A673 (cell line): ENCODE measurements around the gene MYPN. TPM values are rescaled to one million over a fixed set of nuclear protein-coding genes. Genes with fewer than 3 reads are reported as not detected.

Source experiments
- BruUV-seq: library from RNA; stranded (reverse); fragments of 400-500 nt; replicated peaks from 2 replicates; lab custom pipeline; 2021; lab: Mats Ljungman, UMichigan
- CTCF ChIA-PET: fragments of 300-600 bp; sonication (Branson Sonifier 250); formaldehyde crosslinking; loops from one replicate; lab custom pipeline; 2022; ENCODE audit warnings: antibody characterized with exemption; lab: Charles Lee
- POLR2A ChIA-PET: fragments of 300-600 bp; sonication (Branson Sonifier 250); formaldehyde crosslinking; loops from one replicate; lab custom pipeline; 2022; ENCODE audit warnings: antibody characterized with exemption; ENCODE audit not compliant: low non-redundant PET; lab: Charles Lee
- DNase-seq: peaks from one replicate; pipeline ENCODE4 v3.0.0-alpha.2; 2015; ENCODE audit warnings: low spot score
- H3K27ac ChIP-seq: fragments of 200-600 bp; sonication (generic); 2 replicates; pipeline ENCODE4 v1.5.1; 2016; ENCODE audit warnings: mixed run types, low read depth, mild to moderate bottlenecking, mixed read lengths, antibody characterized with exemption, low read length; ENCODE audit not compliant: poor library complexity, severe bottlenecking
- H3K27me3 ChIP-seq: fragments of 200-600 bp; sonication (generic); replicated peaks from 2 replicates; pipeline ENCODE4 v1.6.1; 2017; ENCODE audit warnings: mixed run types, low read depth, mild to moderate bottlenecking, mixed read lengths, antibody characterized with exemption, low read length; ENCODE audit not compliant: insufficient read depth, poor library complexity
- H3K36me3 ChIP-seq: fragments of 200-600 bp; sonication (generic); 2 replicates; pipeline ENCODE4 v1.6.1; 2016; ENCODE audit warnings: mixed run types, mild to moderate bottlenecking, mixed read lengths, antibody characterized with exemption, low read length; ENCODE audit not compliant: insufficient read depth, poor library complexity, severe bottlenecking
- H3K4me1 ChIP-seq: fragments of 200-600 bp; sonication (generic); 2 replicates; pipeline ENCODE4 v1.6.1; 2017; ENCODE audit warnings: mixed run types, mild to moderate bottlenecking, mixed read lengths, antibody characterized with exemption, low read length; ENCODE audit not compliant: insufficient read depth, poor library complexity, severe bottlenecking
- H3K4me3 ChIP-seq: fragments of 200-600 bp; sonication (generic); 2 replicates; pipeline ENCODE4 v1.5.1; 2016; ENCODE audit warnings: low read depth, mixed run types, mild to moderate bottlenecking, mixed read lengths, low read length; ENCODE audit not compliant: poor library complexity, severe bottlenecking
- H3K9me3 ChIP-seq: fragments of 200-600 bp; sonication (generic); 2 replicates; pipeline ENCODE4 v1.6.1; 2016; ENCODE audit warnings: mixed run types, low read depth, mild to moderate bottlenecking, mixed read lengths, antibody characterized with exemption, low read length; ENCODE audit not compliant: poor library complexity, severe bottlenecking
- EZH2 ChIP-seq: fragments of 200-600 bp; sonication (generic); IDR thresholded peaks from 2 replicates; pipeline ENCODE4 v1.6.1; 2017; ENCODE audit warnings: borderline replicate concordance, low read depth, mild to moderate bottlenecking, mixed read lengths, antibody characterized with exemption, low read length; ENCODE audit not compliant: poor library complexity, severe bottlenecking
- intact Hi-C: fragments of 100-400 bp; cut with micrococcal nuclease; formaldehyde crosslinking; loops from one replicate; pipeline ENCODE4 v1.10.0; 2022; ENCODE audit not compliant: unreplicated experiment
- total RNA-seq: library from RNA; stranded (reverse); gene quantifications from 2 replicates; pipeline ENCODE4 v1.2.3, GENCODE V29; 2021
- TF ChIP-seq, protein P1 (sequence below): fragments of 300-800, 200-600 bp; sonication (generic); conservative IDR thresholded peaks from 2 replicates; pipeline ENCODE4 v1.5.1; 2017; ENCODE audit warnings: low read depth, mild to moderate bottlenecking, antibody characterized with exemption, low read length, moderate library complexity, mixed read lengths

The MYPN gene
- total RNA-seq, 1 experiment from 2014 or later: 1.7 TPM

DNA sequence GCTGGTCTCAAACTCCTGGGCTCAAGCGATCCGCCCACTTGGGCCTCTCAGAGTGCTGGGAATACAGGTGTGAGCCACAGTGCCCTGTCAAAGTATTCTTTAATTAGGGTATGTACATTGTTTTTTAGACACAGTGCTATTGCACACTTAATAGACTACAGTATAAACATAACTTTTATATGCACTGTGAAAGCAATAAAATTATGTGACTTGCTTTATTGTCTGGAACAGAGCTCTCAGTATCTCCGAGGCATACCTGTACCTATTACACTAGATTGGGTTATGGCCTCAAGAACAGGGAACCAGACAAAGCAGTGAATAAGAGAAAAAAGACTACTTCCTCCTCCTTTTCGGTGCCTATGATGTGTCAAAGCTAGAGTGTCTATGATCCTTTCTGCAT, 109.5 kb downstream of the MYPN start:
- CTCF ChIA-PET: no interaction called here
- no TSS peak for BruUV-seq
- Histone ChIP-seq H3K4me1 (no peaks in the 10 kb centered on the region), H3K27me3 (no peaks in the 10 kb centered on the region), H3K4me3 (no peak overlapping the region), H3K36me3 (no peaks in the 10 kb centered on the region), H3K27ac (no peak overlapping the region), H3K9me3 (no peaks in the 10 kb centered on the region)
- TF ChIP-seq, protein P1, sequence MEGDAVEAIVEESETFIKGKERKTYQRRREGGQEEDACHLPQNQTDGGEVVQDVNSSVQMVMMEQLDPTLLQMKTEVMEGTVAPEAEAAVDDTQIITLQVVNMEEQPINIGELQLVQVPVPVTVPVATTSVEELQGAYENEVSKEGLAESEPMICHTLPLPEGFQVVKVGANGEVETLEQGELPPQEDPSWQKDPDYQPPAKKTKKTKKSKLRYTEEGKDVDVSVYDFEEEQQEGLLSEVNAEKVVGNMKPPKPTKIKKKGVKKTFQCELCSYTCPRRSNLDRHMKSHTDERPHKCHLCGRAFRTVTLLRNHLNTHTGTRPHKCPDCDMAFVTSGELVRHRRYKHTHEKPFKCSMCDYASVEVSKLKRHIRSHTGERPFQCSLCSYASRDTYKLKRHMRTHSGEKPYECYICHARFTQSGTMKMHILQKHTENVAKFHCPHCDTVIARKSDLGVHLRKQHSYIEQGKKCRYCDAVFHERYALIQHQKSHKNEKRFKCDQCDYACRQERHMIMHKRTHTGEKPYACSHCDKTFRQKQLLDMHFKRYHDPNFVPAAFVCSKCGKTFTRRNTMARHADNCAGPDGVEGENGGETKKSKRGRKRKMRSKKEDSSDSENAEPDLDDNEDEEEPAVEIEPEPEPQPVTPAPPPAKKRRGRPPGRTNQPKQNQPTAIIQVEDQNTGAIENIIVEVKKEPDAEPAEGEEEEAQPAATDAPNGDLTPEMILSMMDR: no peak
- no peak for TF ChIP-seq EZH2
- POLR2A ChIA-PET: no interaction called here
- DNase-seq: no peak
- intact Hi-C loops: loop anchor here (10.0 kb wide), 1 partner anchor 676 kb away; no protein-coding TSS in a partner anchor

DNA sequence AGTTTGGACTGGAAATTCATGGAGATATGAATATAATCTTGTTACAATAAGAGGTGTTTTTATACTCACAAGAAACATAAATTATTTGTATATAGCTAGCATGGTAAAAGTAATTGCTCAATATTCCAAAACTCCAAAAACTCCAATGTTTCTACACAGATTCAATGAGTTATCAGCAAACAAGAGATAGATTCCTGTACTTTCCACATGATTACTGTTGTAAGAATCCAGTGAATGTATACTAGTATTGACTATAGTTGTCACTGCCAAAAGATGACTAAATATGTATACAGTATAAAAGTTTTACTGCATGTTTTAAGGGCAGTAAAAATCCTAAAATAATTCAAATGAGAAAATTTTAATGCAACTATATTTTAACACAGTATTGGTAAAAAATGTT, 111.9 kb downstream of the MYPN start:
- Histone ChIP-seq H3K36me3 (no peaks in the 10 kb centered on the region), H3K4me1 (no peaks in the 10 kb centered on the region), H3K4me3 (no peak overlapping the region), H3K27me3 (no peaks in the 10 kb centered on the region), H3K27ac (no peak overlapping the region), H3K9me3 (no peaks in the 10 kb centered on the region)
- TF ChIP-seq, protein P1: no peak
- TF ChIP-seq EZH2: no peak
- POLR2A ChIA-PET: no interaction called here
- no TSS peak for BruUV-seq
- CTCF ChIA-PET: no interaction called here
- DNase-seq: no peak
- intact Hi-C loops: no loop called here

DNA sequence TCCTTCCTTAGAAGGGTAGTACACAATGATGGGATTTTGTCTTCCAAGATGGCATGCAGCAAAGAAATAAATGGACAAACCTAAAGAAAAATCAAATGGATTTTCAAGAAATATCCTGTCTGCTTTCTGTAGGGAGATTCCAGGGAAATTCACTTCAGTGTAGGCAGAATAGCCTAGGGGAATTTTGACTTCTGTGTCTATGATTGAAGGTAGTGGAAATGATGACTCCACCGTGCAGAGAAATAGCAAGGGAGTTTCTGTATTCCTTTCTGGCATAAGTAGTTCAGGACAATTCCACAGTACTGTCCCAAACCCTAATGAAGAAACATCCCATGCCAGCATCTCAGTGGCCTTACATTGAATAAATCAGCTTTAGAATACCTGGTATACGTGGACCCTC, 113.1 kb downstream of the MYPN start:
- Histone ChIP-seq H3K4me3 (no peak overlapping the region), H3K27ac (no peak overlapping the region), H3K9me3 (no peaks in the 10 kb centered on the region), H3K27me3 (no peaks in the 10 kb centered on the region), H3K4me1 (no peaks in the 10 kb centered on the region), H3K36me3 (no peaks in the 10 kb centered on the region)
- ChIA-PET POLR2A (no interaction called here), CTCF (no interaction called here)
- no TSS peak for BruUV-seq
- no peak for TF ChIP-seq EZH2
- TF ChIP-seq, protein P1: no peak
- no peak for DNase-seq
- intact Hi-C loops: no loop called here
